H4 (cell line): ENCODE results near the gene VAPA. TPM values are rescaled to one million over a fixed set of nuclear protein-coding genes. Genes with fewer than 3 reads are reported as not detected.
"Not testable (repeated sequence)": the region's sequence is repeated elsewhere in the genome, so short reads cannot be mapped to it uniquely, and the experiment has no call there.

Experiments
- DNase-seq: peaks from one replicate; pipeline ENCODE4 v3.0.0-alpha.2; 2015; ENCODE audit warnings: low spot score
- total RNA-seq: library from RNA; depleted of rRNA; stranded (reverse); fragments of >200 nt; shearing (Covaris generic); gene quantifications from 2 replicates; pipeline ENCODE4 v1.2.3, GENCODE V29; 2014

The VAPA gene
- total RNA-seq, 1 experiment from 2014 or later: 364 TPM

- no peak for DNase-seq
Observed at GRCh38 chr18:9885170-9886004, 28.4 kb upstream of the VAPA start, which contains the start of gene TXNDC2. TSS of gene TXNDC2 (plus strand) at chr18:9885973. CDS start at chr18:9886681, 708 bp downstream.

- no peak for DNase-seq
Observed at GRCh38 chr18:9886005-9886348, 27.8 kb upstream of the VAPA start.

- no peak for DNase-seq
Observed at GRCh38 chr18:9887992-9888391, 25.8 kb upstream of the VAPA start.

- DNase-seq: no peak
Observed at GRCh38 chr18:9890196-9890595, 23.6 kb upstream of the VAPA start.

- DNase-seq: no peak
Observed at GRCh38 chr18:9890957-9891356, 22.9 kb upstream of the VAPA start.

- not testable (repeated sequence) for DNase-seq
Observed at GRCh38 chr18:9891515-9891914, 22.3 kb upstream of the VAPA start.

GRCh38 chr18:9894454-9895068 lies 19.3 kb upstream of the VAPA start:
- no peak for DNase-seq

GRCh38 chr18:9897129-9897528 lies 16.7 kb upstream of the VAPA start:
- no peak for DNase-seq

GRCh38 chr18:9897787-9898291 lies 16.0 kb upstream of the VAPA start:
- not testable (repeated sequence) for DNase-seq

- DNase-seq: peak; percentile 29
Observed at GRCh38 chr18:9898792-9899549, 14.8 kb upstream of the VAPA start.

- DNase-seq: not testable (repeated sequence)
Observed at GRCh38 chr18:9899550-9899930, 14.3 kb upstream of the VAPA start.

- no peak for DNase-seq
Observed at GRCh38 chr18:9900699-9901098, 13.1 kb upstream of the VAPA start.

GRCh38 chr18:9901377-9901776 lies 12.4 kb upstream of the VAPA start:
- DNase-seq: no peak

- not testable (repeated sequence) for DNase-seq
Observed at GRCh38 chr18:9902264-9902663, 11.6 kb upstream of the VAPA start.

GRCh38 chr18:9902832-9903231 lies 11.0 kb upstream of the VAPA start:
- no peak for DNase-seq

- DNase-seq: no peak
Observed at GRCh38 chr18:9905401-9905922, 8.4 kb upstream of the VAPA start.

- no peak for DNase-seq
Observed at GRCh38 chr18:9906481-9906880, 7.3 kb upstream of the VAPA start.

- DNase-seq: no peak
Observed at GRCh38 chr18:9907867-9908266, 5.9 kb upstream of the VAPA start.

- no peak for DNase-seq
Observed at GRCh38 chr18:9910071-9910470, 3.7 kb upstream of the VAPA start.

GRCh38 chr18:9910661-9911060 lies 3.2 kb upstream of the VAPA start:
- no peak for DNase-seq

- DNase-seq: no peak
Observed at GRCh38 chr18:9911226-9911625, 2.6 kb upstream of the VAPA start.

- DNase-seq: not testable (repeated sequence)
Observed at GRCh38 chr18:9912285-9912684, 1.5 kb upstream of the VAPA start.
